Fibroblast of lung (primary cell): ENCODE data around the gene CUEDC1.

Experiments
- CTCF ChIP-seq, 2 donors: IDR thresholded peaks in 1 of 2; conservative IDR thresholded peaks in 1 of 2; 1 replicate in 1 of 2; 2 replicates in 1 of 2; pipeline ENCODE4 v1.5.1; 2011 to 2012; ENCODE audit warnings: low read length in 2 of 2, control low read depth in 1 of 2, inconsistent platforms in 1 of 2, low read depth in 1 of 2, mild to moderate bottlenecking in 1 of 2
- EZH2 ChIP-seq: IDR thresholded peaks from 2 replicates; pipeline ENCODE4 v1.5.1; 2012; ENCODE audit warnings: low read length, control low read depth, mild to moderate bottlenecking; ENCODE audit errors: missing control alignments

GRCh38 chr17:57881783-57882351 lies 73.3 kb downstream of the CUEDC1 start:
- TF ChIP-seq CTCF (conservative IDR thresholded peaks at IDR 0.05 in 1 of 2, IDR thresholded peaks at IDR 0.05 in 1 of 2; ENCODE audit: low read depth in 1 of 2, low read length in 2 of 2), result no peak
- TF ChIP-seq EZH2, result no peak
